H7 (cell line): ENCODE results near the gene TOM1L1. TPM values are rescaled to one million over a fixed set of nuclear protein-coding genes. Genes with fewer than 3 reads are reported as not detected.

Experiments
- total RNA-seq: library from RNA; depleted of rRNA; stranded (reverse); fragments of >200 nt; shearing (Covaris generic); gene quantifications from 2 replicates; pipeline ENCODE4 v1.2.3, GENCODE V29; 2014; rRNA removed

The TOM1L1 gene
- total RNA-seq, 1 experiment from 2014 or later, result 61.9 TPM

Other genes starting within 250 kb of the TOM1L1 start
- 77.8 and 90.7 TPM in 2 replicates for gene COX11, start 67.8 kb downstream of the TOM1L1 start, total RNA-seq
- gene STXBP4, start 67.9 kb downstream of the TOM1L1 start, total RNA-seq, result 6.0 and 10.3 TPM in 2 replicates